ENCODE results near the gene TMEM151B. TPM values are rescaled to one million over a fixed set of nuclear protein-coding genes. Genes with fewer than 3 reads are reported as not detected.

The TMEM151B gene
- polyA plus RNA-seq, 3 donors from 2014 or later, result not detected

DNA sequence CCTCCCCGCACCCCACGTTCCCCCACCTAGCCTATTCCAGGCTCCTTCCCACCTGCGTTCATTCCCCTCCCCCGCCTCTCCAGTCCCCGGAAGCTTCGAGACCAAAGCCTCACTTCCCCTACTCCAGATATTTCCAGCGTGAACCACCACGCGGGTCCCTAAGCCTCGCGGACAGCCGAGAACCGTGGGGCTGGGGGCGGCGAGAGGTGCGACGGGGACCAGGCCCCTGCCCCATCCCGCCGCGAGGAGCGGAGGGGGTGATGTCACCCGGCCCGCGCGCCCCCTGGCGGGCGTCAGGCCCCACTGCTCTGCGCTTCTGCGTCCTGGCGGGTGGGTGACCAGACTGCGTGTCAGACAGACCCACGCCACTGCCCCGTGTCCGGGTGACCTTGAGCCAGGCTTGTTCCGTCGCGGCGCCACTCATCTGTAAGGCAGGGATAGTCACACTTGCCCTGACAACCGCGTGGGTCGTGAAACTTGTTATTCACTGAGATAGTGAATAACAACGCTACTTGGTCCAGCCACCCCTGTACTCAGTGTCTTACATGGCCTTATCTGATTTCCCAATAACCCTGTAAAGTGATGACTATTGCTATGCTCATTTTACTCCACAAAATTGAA lies 32.3 kb upstream of the TMEM151B start:
- peak overlapping the region; percentile 77 to 96 (median 90) for H3K27ac Mint-ChIP-seq
- H3K4me1 Mint-ChIP-seq, result peaks cover 16% of the 10 kb centered on the region in 2 donors
- peak; percentile 78 to 81 (median 79) for DNase-seq
- H3K4me3 Mint-ChIP-seq, result peak overlapping the region; percentile 85 to 93 (median 89)
- no peaks in the 10 kb centered on the region for H3K9me3 Mint-ChIP-seq
- H3K27me3 Mint-ChIP-seq (ENCODE audit: low read depth in 3 of 3), result peaks cover 0 to 3% (median 2%) of the 10 kb centered on the region in 3 donors
- no peaks in the 10 kb centered on the region for H3K36me3 Mint-ChIP-seq

- H3K4me3 Mint-ChIP-seq, result peak overlapping the region; percentile 85 to 93 (median 89)
- H3K4me1 Mint-ChIP-seq, result peaks cover 16% of the 10 kb centered on the region in 2 donors
- H3K27ac Mint-ChIP-seq, result peak overlapping the region in 5 of 6 donors; percentile 68 to 93 (median 77)
- H3K9me3 Mint-ChIP-seq, result no peaks in the 10 kb centered on the region
- H3K36me3 Mint-ChIP-seq, result no peaks in the 10 kb centered on the region
- peaks cover 0 to 2% (median 2%) of the 10 kb centered on the region in 3 donors for H3K27me3 Mint-ChIP-seq (ENCODE audit: low read depth in 3 of 3)
- no peak for DNase-seq
These were observed 31.4 kb upstream of the TMEM151B start for GRCh38 chr6:44238687-44239350.

GRCh38 chr6:44243345-44243744 lies 26.9 kb upstream of the TMEM151B start:
- DNase-seq, result no peak
- Mint-ChIP-seq H3K4me1 (peaks cover 17 to 23% of the 10 kb centered on the region in 2 donors), H3K4me3 (no peak overlapping the region), H3K36me3 (no peaks in the 10 kb centered on the region), H3K27me3 (ENCODE audit: low read depth in 3 of 3) (peaks cover 18 to 25% (median 22%) of the 10 kb centered on the region in 3 donors), H3K9me3 (no peaks in the 10 kb centered on the region), H3K27ac (no peak overlapping the region)

DNA sequence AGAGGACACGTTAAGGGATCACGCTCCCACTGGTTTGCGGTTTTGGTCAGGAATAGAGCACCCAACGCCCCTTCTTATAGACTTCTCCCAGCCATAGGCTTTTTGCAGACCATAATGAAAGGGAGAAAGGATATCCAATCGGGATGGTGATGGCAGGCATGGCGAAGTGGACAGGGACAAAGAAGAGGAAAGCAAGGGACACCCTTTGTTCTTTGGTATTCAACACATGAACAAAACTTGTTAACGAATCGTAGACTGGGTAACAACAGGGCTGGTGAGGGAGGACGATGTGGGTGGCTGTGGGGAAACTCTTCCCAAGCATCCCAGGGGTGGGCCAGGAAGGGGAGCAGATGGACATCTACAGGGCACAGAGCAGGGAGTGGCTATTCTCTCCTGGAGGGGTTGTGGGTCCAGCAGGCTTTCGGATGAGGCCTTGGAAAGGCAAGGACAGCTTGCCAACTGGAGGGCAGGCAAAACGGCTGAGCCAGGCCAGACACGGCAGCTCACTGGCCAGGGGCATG lies 24.8 kb upstream of the TMEM151B start:
- peaks cover 5 to 16% (median 5%) of the 10 kb centered on the region in 3 donors for H3K36me3 Mint-ChIP-seq
- H3K27ac Mint-ChIP-seq, result peak overlapping the region; percentile 86 to 97 (median 90)
- DNase-seq, result no peak
- H3K4me1 Mint-ChIP-seq, result peaks cover 34 to 36% of the 10 kb centered on the region in 2 donors
- no peaks in the 10 kb centered on the region for H3K9me3 Mint-ChIP-seq
- peak overlapping the region; percentile 93 to 100 (median 98) for H3K4me3 Mint-ChIP-seq
- H3K27me3 Mint-ChIP-seq (ENCODE audit: low read depth in 3 of 3), result peaks cover 18 to 31% (median 26%) of the 10 kb centered on the region in 3 donors

DNA sequence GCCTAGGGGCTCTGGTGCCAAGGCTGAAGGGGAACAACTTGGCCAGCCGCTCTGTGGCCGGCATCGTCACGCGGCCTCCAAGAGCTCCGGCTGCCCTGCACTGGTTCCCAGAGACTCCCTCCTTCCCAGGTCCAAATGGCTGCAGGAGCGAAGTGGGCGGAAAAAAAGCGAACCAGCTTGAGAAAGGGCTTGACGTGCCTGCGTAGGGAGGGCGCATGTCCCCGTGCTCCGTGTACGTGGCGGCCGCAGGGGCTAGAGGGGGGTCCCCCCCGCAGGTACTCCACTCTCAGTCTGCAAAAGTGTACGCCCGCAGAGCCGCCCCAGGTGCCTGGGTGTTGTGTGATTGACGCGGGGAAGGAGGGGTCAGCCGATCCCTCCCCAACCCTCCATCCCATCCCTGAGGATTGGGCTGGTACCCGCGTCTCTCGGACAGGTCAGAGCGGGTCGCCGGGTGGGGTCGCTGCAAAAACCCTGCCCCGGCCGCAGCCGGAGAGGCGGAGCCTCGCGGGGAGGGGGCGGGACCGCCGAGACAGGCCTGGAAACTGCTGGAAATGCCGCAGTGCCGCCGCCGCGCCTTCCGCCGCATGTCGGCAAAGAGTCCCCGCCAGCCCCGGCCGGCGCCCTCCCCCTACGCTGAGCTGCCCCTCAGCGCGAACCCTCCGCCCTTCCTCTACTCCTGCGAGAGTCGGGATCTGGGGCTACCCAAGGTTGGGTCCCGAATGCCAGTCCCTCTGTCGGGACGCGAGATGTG lies 24.2 kb upstream of the TMEM151B start:
- H3K36me3 Mint-ChIP-seq, result peaks cover 5 to 18% (median 9%) of the 10 kb centered on the region in 3 donors
- peaks cover 18 to 31% (median 26%) of the 10 kb centered on the region in 3 donors for H3K27me3 Mint-ChIP-seq (ENCODE audit: low read depth in 3 of 3)
- peaks cover 34 to 36% of the 10 kb centered on the region in 2 donors for H3K4me1 Mint-ChIP-seq

GRCh38 chr6:44246663-44247337 lies 23.4 kb upstream of the TMEM151B start, which contains the start of gene HSP90AB1:
Gene HSP90AB1, plus strand, starts transcription at chr6:44247101. Its CDS starts 1,529 bp downstream, at chr6:44248630.
- peaks cover 36 to 41% of the 10 kb centered on the region in 2 donors for H3K4me1 Mint-ChIP-seq
- H3K36me3 Mint-ChIP-seq, result peaks cover 8 to 25% (median 16%) of the 10 kb centered on the region in 3 donors

More for the DNA sequence above, 24.2 kb upstream of the TMEM151B start:
- Mint-ChIP-seq H3K4me3 (peak overlapping the region; percentile 93 to 100 (median 98)), H3K27ac (peak overlapping the region; percentile 95 to 97 (median 96)), H3K9me3 (no peaks in the 10 kb centered on the region)
- DNase-seq, result peak; percentile 78 to 81 (median 79)

DNA sequence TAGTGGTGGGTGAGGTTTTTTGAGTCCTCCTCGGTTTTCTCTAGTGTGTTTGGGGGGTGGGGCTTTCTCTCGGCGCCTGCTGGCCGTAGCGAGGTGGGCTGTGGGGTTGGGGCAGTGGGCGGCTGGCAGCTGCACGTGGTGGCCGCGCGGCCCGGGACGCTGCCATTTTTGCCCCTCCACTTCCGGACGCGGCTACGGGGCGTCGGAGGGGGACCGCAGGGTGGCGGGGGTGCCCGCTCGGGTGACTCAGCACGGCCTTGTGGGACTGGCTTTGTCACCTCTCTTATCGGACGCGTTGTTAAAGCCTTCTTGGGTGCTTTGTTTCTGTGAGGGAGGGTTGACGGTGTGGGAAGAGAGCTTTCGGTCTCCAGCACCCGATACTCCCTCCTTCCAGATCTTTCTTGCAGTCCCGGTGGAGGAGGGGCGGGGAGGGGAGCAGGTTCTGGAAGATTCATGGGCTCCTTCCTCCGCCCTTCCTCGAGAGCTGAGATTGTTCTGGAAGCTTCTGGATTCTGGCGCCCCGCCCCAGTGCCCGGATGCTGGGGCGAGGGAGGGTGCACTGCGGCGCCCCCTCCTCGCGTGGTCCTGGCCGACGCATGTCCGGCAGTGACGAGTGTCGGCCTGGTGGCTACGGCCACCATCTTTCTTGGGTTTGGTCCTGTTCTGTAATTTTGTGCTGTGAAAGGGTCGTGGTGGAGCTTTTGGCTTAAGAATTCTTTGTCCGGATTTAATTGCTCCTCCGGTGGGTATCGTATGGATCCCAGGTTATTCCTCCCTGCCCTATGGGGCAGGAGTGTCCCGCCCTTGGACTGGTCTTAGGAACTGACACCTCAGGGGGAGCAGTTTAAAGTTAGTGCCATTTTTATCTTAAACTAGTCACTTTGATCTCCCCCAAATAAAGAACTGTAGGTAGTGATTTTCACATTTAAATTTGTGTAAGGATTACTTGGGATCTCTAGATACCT lies 22.6 kb upstream of the TMEM151B start:
- peaks cover 36 to 46% of the 10 kb centered on the region in 2 donors for H3K4me1 Mint-ChIP-seq
- H3K9me3 Mint-ChIP-seq, result no peaks in the 10 kb centered on the region
- peaks cover 13 to 32% (median 20%) of the 10 kb centered on the region in 3 donors for H3K36me3 Mint-ChIP-seq
- peaks cover 18 to 31% (median 26%) of the 10 kb centered on the region in 3 donors for H3K27me3 Mint-ChIP-seq (ENCODE audit: low read depth in 3 of 3)
- H3K4me3 Mint-ChIP-seq, result peak overlapping the region; percentile 93 to 100 (median 98)
- DNase-seq, result peak; percentile 92 to 94 (median 94)
- H3K27ac Mint-ChIP-seq, result peak overlapping the region; percentile 95 to 97 (median 96)

More at GRCh38 chr6:44246663-44247337, 23.4 kb upstream of the TMEM151B start, which contains the start of gene HSP90AB1:
- H3K4me3 Mint-ChIP-seq, result peak within 1 kb of the TSS; percentile 93 to 100 (median 98)
- H3K27me3 Mint-ChIP-seq (ENCODE audit: low read depth in 3 of 3), result peaks cover 18 to 31% (median 26%) of the 10 kb centered on the region in 3 donors
- peak within 1 kb of the TSS; percentile 95 to 97 (median 96) for H3K27ac Mint-ChIP-seq
- no peaks in the 10 kb centered on the region for H3K9me3 Mint-ChIP-seq
- DNase-seq, result peak; percentile 93 to 95 (median 93)

DNA sequence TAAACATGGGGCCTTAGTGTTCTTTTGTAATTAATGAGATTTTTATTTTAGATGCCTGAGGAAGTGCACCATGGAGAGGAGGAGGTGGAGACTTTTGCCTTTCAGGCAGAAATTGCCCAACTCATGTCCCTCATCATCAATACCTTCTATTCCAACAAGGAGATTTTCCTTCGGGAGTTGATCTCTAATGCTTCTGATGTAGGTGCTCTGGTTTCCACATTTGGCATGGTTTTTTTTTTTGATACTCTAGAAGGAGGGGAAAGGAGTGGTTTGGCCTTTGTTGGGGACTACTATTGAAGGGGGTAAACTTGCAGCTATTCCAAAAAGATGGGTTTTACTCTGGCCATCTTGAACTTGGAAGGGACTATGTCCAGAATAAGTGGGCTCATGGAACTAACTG lies 21.7 kb upstream of the TMEM151B start:
- DNase-seq, result no peak
- H3K9me3 Mint-ChIP-seq, result no peaks in the 10 kb centered on the region
- H3K27me3 Mint-ChIP-seq (ENCODE audit: low read depth in 3 of 3), result peaks cover 20 to 33% (median 31%) of the 10 kb centered on the region in 3 donors
- H3K36me3 Mint-ChIP-seq, result peaks cover 22 to 41% (median 25%) of the 10 kb centered on the region in 3 donors
- peak overlapping the region; percentile 93 to 100 (median 98) for H3K4me3 Mint-ChIP-seq
- H3K4me1 Mint-ChIP-seq, result peaks cover 39 to 52% of the 10 kb centered on the region in 2 donors
- peak overlapping the region; percentile 67 to 97 (median 96) for H3K27ac Mint-ChIP-seq

GRCh38 chr6:44249082-44249748 lies 21.0 kb upstream of the TMEM151B start:
- H3K4me3 Mint-ChIP-seq, result peak overlapping the region; percentile 20 to 100 (median 97)
- peaks cover 22 to 35% (median 33%) of the 10 kb centered on the region in 3 donors for H3K27me3 Mint-ChIP-seq (ENCODE audit: low read depth in 3 of 3)
- no peaks in the 10 kb centered on the region for H3K9me3 Mint-ChIP-seq
- no peak for DNase-seq
- peaks cover 25 to 44% (median 25%) of the 10 kb centered on the region in 3 donors for H3K36me3 Mint-ChIP-seq
- H3K4me1 Mint-ChIP-seq, result peaks cover 40 to 55% of the 10 kb centered on the region in 2 donors
- peak overlapping the region in 5 of 6 donors; percentile 67 to 97 (median 96) for H3K27ac Mint-ChIP-seq

- no peak for DNase-seq
- Mint-ChIP-seq H3K27ac (peak overlapping the region in 3 of 6 donors; percentile 23 to 70 (median 38)), H3K9me3 (no peaks in the 10 kb centered on the region)
These were observed 20.1 kb upstream of the TMEM151B start for GRCh38 chr6:44250067-44250717.

GRCh38 chr6:44250718-44251123 lies 19.5 kb upstream of the TMEM151B start:
- peaks cover 35 to 62% of the 10 kb centered on the region in 2 donors for H3K4me1 Mint-ChIP-seq
- DNase-seq, result no peak
- H3K36me3 Mint-ChIP-seq, result peaks cover 25 to 50% (median 29%) of the 10 kb centered on the region in 3 donors
- H3K27ac Mint-ChIP-seq, result peak overlapping the region in 1 of 6 donors; percentile 23
- no peaks in the 10 kb centered on the region for H3K9me3 Mint-ChIP-seq
- H3K27me3 Mint-ChIP-seq (ENCODE audit: low read depth in 3 of 3), result peaks cover 22 to 39% (median 36%) of the 10 kb centered on the region in 3 donors
- no peak overlapping the region for H3K4me3 Mint-ChIP-seq

More at GRCh38 chr6:44250067-44250717, 20.1 kb upstream of the TMEM151B start:
- H3K36me3 Mint-ChIP-seq, result peaks cover 25 to 50% (median 29%) of the 10 kb centered on the region in 3 donors
- H3K4me3 Mint-ChIP-seq, result peak overlapping the region in 1 of 5 donors; percentile 34
- H3K4me1 Mint-ChIP-seq, result peaks cover 40 to 62% of the 10 kb centered on the region in 2 donors
- H3K27me3 Mint-ChIP-seq (ENCODE audit: low read depth in 3 of 3), result peaks cover 24 to 41% (median 37%) of the 10 kb centered on the region in 3 donors
